DOHH2 (cell line): ENCODE data around the gene TRMT11.

Source experiments
- EZH2phosphoT487 ChIP-seq: fragments of 200-600 bp; sonication (generic); IDR thresholded peaks from 2 replicates; pipeline ENCODE4 v1.6.1; 2017; ENCODE audit warnings: borderline replicate concordance, mild to moderate bottlenecking, antibody characterized with exemption, low read length, moderate library complexity, mixed read lengths
- TF ChIP-seq, protein P1 (sequence below): fragments of 200-600 bp; sonication (generic); IDR thresholded peaks from one replicate; pipeline ENCODE4 v1.5.1; 2014; ENCODE audit warnings: antibody characterized with exemption, mild to moderate bottlenecking, low read depth, low read length; ENCODE audit not compliant: poor library complexity, severe bottlenecking

DNA sequence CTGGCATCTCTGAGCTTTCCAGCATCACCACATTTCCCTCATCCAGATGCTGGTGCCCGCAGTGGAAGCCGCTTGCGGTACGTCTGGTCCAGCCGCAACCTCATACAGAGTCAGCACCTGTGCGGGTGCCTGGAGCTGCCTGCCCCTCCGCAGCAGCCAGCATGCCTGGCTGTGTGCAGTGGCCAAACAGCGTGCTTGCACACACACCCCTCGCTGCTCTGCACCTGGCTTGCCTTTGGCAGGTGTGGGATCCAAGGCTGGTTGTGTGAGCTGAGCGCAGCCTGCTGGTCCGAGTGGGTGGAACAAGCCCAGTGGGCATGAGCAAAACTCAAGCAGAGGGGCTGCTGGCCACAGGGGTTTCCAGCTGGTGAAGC lies 32.9 kb upstream of the TRMT11 start:
- TF ChIP-seq, protein P1, sequence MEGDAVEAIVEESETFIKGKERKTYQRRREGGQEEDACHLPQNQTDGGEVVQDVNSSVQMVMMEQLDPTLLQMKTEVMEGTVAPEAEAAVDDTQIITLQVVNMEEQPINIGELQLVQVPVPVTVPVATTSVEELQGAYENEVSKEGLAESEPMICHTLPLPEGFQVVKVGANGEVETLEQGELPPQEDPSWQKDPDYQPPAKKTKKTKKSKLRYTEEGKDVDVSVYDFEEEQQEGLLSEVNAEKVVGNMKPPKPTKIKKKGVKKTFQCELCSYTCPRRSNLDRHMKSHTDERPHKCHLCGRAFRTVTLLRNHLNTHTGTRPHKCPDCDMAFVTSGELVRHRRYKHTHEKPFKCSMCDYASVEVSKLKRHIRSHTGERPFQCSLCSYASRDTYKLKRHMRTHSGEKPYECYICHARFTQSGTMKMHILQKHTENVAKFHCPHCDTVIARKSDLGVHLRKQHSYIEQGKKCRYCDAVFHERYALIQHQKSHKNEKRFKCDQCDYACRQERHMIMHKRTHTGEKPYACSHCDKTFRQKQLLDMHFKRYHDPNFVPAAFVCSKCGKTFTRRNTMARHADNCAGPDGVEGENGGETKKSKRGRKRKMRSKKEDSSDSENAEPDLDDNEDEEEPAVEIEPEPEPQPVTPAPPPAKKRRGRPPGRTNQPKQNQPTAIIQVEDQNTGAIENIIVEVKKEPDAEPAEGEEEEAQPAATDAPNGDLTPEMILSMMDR = no peak
- TF ChIP-seq EZH2phosphoT487 = no peak
